Suprapubic skin (tissue), 4 donors: ENCODE data around the gene NUDT9.

Experiments
- EP300 ChIP-seq: sonication (generic); formaldehyde crosslinking; IDR thresholded peaks from one replicate; pipeline ENCODE4 v1.6.1; 2017; ENCODE audit warnings: antibody characterized with exemption
- POLR2A ChIP-seq, 2 donors: fragments of 450-650 bp; IDR thresholded peaks; one replicate each; pipeline ENCODE4 v1.6.1; 2017; ENCODE audit warnings: antibody characterized with exemption in 2 of 2, mild to moderate bottlenecking in 2 of 2, moderate library complexity in 2 of 2
- POLR2AphosphoS5 ChIP-seq, 3 donors: sonication (generic); formaldehyde crosslinking; IDR thresholded peaks; one replicate each; pipeline ENCODE4 v1.6.1; 2017; ENCODE audit warnings: antibody characterized with exemption in 3 of 3
- TF ChIP-seq, protein P1 (sequence below), 2 donors: fragments of 200-600 bp in 1 of 2; fragments of 450-650 bp in 1 of 2; sonication (generic) in 1 of 2; IDR thresholded peaks; one replicate each; pipeline ENCODE4 v1.5.1; 2016 to 2019; ENCODE audit warnings: antibody characterized with exemption in 2 of 2, mild to moderate bottlenecking in 1 of 2, moderate library complexity in 1 of 2

DNA sequence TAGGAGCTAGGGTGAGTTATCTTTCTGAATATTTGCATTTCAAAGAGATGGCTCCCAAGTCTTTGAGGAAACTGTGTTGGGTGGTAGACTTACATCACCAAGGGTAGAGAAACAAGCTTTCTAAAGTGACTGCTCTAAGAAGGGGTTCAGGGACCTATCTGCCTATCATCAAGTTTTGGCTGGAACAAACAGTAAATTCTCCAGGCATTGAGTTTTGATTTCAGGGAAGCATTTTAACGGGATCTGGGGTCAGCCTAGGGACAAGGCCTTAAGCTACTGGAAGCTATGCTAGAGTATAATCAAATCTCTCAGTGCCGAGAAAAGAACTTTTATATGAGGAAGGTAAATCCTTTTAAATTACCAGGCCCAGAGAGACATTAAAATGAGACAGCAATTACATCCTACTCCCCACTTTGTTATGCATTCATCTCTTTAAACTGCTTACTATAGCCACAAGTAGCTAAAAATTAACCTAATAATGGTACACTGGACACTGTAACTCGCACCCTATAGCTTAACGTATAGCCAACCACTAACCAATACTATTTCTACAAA is 2.0 kb upstream of the NUDT9 start:
- TF ChIP-seq, protein P1, sequence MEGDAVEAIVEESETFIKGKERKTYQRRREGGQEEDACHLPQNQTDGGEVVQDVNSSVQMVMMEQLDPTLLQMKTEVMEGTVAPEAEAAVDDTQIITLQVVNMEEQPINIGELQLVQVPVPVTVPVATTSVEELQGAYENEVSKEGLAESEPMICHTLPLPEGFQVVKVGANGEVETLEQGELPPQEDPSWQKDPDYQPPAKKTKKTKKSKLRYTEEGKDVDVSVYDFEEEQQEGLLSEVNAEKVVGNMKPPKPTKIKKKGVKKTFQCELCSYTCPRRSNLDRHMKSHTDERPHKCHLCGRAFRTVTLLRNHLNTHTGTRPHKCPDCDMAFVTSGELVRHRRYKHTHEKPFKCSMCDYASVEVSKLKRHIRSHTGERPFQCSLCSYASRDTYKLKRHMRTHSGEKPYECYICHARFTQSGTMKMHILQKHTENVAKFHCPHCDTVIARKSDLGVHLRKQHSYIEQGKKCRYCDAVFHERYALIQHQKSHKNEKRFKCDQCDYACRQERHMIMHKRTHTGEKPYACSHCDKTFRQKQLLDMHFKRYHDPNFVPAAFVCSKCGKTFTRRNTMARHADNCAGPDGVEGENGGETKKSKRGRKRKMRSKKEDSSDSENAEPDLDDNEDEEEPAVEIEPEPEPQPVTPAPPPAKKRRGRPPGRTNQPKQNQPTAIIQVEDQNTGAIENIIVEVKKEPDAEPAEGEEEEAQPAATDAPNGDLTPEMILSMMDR (IDR thresholded peaks at IDR 0.05) = no peak
- TF ChIP-seq POLR2A (IDR thresholded peaks at IDR 0.05) (no peak), EP300 (no peak), POLR2AphosphoS5 (IDR thresholded peaks at IDR 0.05) (no peak)
